ENCODE data around the gene ZNF567. TPM values are rescaled to one million over a fixed set of nuclear protein-coding genes. Genes with fewer than 3 reads are reported as not detected.
"Not testable (repeated sequence)": the region's sequence is repeated elsewhere in the genome, so short reads cannot be mapped to it uniquely, and the experiment has no call there.

Gene ZNF567
- total RNA-seq, result 1 to 10 TPM; 3.8 to 5.4 TPM
- long read RNA-seq, partial matches to known transcripts, result 1 of 4 reads
- long read RNA-seq, other reads (novel, unspliced or antisense), result 1 of 4 reads

- ATAC-seq, result peak; percentile 99 to 100
- intact Hi-C loops (cut with DNase I), result no loop called here
- peak; percentile 99 for DNase-seq
Observed at GRCh38 chr19:36687214-36688056, at the start of gene ZNF567. TSS of gene ZNF567 (plus strand) at chr19:36687612. CDS start at chr19:36694868, 7,256 bp downstream.

- no peak for ATAC-seq
- intact Hi-C loops (cut with DNase I), result no loop called here
- no peak for DNase-seq
Observed at GRCh38 chr19:36638862-36639510, 48.4 kb upstream of the ZNF567 start.

- no peak for DNase-seq
- intact Hi-C loops (cut with DNase I), result no loop called here
- no peak for ATAC-seq
Observed at GRCh38 chr19:36646746-36647145, 40.7 kb upstream of the ZNF567 start.

DNA sequence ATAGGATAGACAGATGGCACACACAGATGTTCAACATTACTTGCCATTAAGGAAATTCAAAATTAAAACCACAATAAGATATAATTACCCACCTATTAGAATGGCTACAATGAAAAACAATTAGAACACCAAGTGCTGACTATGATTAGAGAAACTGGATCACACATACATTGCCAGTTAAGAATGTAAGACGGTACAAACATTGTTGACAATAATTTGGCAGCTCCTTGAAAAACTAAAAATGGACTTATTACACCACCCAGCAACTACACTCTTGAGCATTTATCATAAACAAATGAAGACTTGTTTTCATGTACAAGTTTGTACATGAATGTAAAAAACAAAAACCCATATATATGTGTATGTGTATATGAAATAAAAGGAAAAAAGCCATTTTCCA, 34.5 kb upstream of the ZNF567 start:
- ATAC-seq (no peak), DNase-seq (no peak)
- intact Hi-C loops (cut with DNase I), result no loop called here

GRCh38 chr19:36665832-36666231, 21.6 kb upstream of the ZNF567 start:
- ATAC-seq (no peak), DNase-seq (no peak)
- intact Hi-C loops (cut with DNase I), result loop anchor here in 1 of 2 donors (5.0 kb wide), 1 partner anchor 94 kb away; the partner anchor contains the start of gene ZNF529

DNA sequence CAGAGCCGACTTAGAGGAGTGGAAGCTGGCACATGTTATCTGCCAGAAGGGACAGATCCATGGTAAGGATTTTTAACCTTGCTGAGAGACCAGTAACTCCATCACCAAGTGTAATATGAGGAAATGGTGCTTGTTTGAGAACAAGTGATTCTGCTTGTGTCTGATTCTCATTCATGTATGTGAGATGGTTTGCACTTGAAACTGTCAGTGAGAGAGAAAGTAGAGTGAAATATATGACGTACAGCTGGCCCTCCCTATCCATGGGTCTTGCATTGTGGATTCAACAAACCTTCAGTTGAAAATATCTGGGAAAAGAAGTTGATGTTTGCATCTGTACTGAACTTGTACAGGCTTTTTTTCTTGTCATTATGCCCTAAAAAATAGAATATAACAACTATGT, 18.8 kb upstream of the ZNF567 start:
- ATAC-seq, result no peak
- intact Hi-C loops (cut with DNase I), result loop anchor here in 1 of 2 donors (5.0 kb wide), 1 partner anchor 96 kb away; the partner anchor contains the start of gene ZNF529
- DNase-seq, result no peak

DNA sequence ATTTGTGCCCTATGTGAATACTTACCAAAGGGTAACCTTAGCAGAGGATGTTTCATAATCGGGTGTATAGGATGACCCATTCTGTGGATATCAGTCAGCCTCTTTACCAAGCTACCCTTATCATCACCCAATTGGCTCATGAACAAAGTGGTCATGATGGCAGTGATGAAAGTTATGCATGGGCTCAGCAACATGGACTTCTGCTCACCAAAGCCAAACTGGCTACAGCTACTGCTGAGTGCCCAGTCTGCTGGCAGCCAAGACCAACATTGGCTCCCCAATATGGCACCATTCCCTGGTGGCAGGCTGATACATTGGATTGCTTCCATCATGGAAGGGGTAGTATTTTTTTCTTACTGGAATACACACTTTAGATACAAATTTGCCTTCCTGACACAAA, 15.0 kb upstream of the ZNF567 start:
- DNase-seq, result no peak
- intact Hi-C loops (cut with DNase I), result no loop called here
- ATAC-seq, result no peak

- no peak for ATAC-seq
- intact Hi-C loops (cut with DNase I), result no loop called here
- DNase-seq, result no peak
Observed at GRCh38 chr19:36674201-36674600, 13.2 kb upstream of the ZNF567 start.

GRCh38 chr19:36679455-36679854, 8.0 kb upstream of the ZNF567 start:
- DNase-seq (no peak), ATAC-seq (no peak)
- intact Hi-C loops (cut with DNase I), result no loop called here

- intact Hi-C loops (cut with DNase I), result no loop called here
- DNase-seq (no peak), ATAC-seq (no peak)
Observed at GRCh38 chr19:36685835-36686234, 1.6 kb upstream of the ZNF567 start.

- intact Hi-C loops (cut with DNase I), result no loop called here
- ATAC-seq (peak; percentile 16 to 28), DNase-seq (no peak)
Observed at GRCh38 chr19:36686365-36687213, 823 bp upstream of the ZNF567 start.

GRCh38 chr19:36688058-36688457, 646 bp downstream of the ZNF567 start:
- ATAC-seq (no peak), DNase-seq (no peak)
- intact Hi-C loops (cut with DNase I), result no loop called here

GRCh38 chr19:36707134-36707533, 19.7 kb downstream of the ZNF567 start:
- intact Hi-C loops (cut with DNase I), result no loop called here
- no peak for ATAC-seq
- no peak for DNase-seq

DNA sequence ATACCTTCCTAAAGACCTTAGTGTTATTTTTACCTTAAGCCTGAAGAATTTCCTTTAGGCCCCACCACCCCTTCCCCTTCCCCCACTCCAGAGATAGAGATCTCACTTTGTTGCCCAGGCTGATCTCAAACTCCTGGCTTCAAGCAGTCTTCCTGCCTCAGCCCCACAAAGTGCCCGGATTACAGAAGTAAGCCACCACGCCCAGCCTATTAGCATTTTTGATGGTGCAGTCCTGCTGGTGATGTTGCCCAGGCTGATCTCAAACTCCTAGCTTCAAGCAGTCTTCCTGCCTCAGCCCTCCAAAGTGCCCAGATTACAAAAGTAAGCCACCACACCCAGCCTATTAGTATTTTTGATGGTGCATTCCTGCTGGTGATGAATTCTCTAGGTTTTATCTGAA, 22.0 kb downstream of the ZNF567 start:
- ATAC-seq, result no peak

DNA sequence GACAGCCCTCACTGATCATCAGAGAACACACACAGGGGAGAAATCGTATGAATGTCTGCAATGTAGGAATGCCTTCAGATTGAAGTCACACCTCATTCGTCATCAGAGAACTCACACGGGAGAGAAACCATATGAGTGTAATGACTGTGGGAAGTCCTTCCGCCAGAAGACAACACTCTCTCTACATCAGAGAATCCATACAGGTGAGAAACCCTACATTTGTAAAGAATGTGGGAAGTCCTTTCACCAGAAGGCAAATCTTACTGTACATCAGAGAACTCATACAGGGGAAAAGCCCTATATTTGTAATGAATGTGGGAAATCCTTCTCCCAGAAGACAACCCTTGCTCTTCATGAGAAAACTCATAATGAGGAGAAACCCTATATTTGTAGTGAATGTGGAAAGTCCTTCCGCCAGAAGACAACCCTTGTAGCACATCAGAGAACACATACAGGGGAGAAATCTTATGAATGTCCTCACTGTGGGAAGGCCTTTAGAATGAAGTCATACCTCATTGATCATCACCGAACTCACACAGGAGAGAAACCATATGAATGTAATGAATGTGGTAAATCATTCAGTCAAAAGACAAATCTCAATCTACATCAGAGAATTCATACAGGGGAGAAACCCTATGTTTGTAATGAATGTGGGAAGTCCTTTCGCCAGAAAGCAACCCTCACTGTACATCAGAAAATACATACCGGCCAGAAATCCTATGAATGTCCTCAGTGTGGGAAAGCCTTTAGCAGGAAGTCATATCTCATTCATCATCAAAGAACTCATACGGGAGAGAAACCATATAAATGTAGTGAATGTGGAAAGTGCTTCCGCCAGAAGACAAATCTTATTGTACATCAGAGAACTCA, 32.5 kb downstream of the ZNF567 start:
- DNase-seq, result no peak
- intact Hi-C loops (cut with DNase I), result no loop called here
- no peak for ATAC-seq

More for the DNA sequence above, 22.0 kb downstream of the ZNF567 start:
- intact Hi-C loops (cut with DNase I), result no loop called here
- DNase-seq, result no peak

DNA sequence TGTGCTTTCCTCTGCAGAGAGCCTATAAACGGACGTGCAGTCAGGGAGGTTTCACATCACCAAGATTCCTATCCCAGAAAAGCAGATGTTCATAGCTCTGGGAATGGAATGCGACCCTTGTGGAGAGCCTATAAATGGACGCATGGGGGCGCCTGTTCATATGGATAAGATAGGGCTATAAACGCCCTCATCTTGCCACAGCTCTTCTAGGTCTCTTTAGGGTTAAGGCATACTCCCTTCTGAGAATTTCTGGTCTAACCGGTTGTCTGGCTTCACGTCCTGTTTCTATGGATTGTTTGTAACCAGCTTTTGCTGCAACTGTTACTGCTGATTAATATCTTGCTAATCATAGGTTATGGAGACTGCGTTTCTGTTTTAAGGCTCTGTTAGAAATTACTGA, 48.8 kb downstream of the ZNF567 start:
- intact Hi-C loops (cut with DNase I); ATAC-seq; DNase-seq: not testable (repeated sequence)

GRCh38 chr19:36745870-36746269, 58.5 kb downstream of the ZNF567 start:
- DNase-seq (no peak), ATAC-seq (no peak)
- intact Hi-C loops (cut with DNase I), result no loop called here

GRCh38 chr19:36747750-36748149, 60.3 kb downstream of the ZNF567 start:
- intact Hi-C loops (cut with DNase I), result no loop called here
- DNase-seq (no peak), ATAC-seq (no peak)

Data from left cardiac atrium (tissue), 4 donors.